H1 (cell line): Measurements from ENCODE around the gene TMEM169. TPM values are rescaled to one million over a fixed set of nuclear protein-coding genes. Genes with fewer than 3 reads are reported as not detected.

ENCODE experiments used
- CTCF ChIA-PET: fragments of 300-600 bp; sonication (Branson Sonifier 250); formaldehyde crosslinking; loops from one replicate; lab custom pipeline; 2021; ENCODE audit not compliant: partially characterized antibody; lab: Charles Lee
- POLR2A ChIA-PET: fragments of 300-600 bp; sonication (Branson Sonifier 250); formaldehyde crosslinking; loops from one replicate; lab custom pipeline; 2021; ENCODE audit warnings: inconsistent platforms; ENCODE audit not compliant: partially characterized antibody; lab: Charles Lee
- DNase-seq, 2 experiments: peaks; one replicate each; pipeline versions ENCODE4 v3.0.0 to v3.0.0-alpha.2; 2010 to 2022; ENCODE audit warnings: low spot score in 2 of 2, low read depth in 1 of 2, mixed read lengths in 1 of 2
- FAIRE-seq: peaks from 2 replicates; lab custom pipeline; 2011; peaks lifted over from hg19 to GRCh38; lab: Jason Lieb, UNC
- H2AFZ ChIP-seq: 2 replicates; pipeline ENCODE4 v1.8.1; 2012; ENCODE audit warnings: low read length, inconsistent platforms
- H2AK5ac ChIP-seq: 2 replicates; pipeline ENCODE4 v1.6.1; 2013; ENCODE audit warnings: low read depth, low read length
- H2BK120ac ChIP-seq: replicated peaks from 2 replicates; pipeline ENCODE3; 2013; ENCODE audit warnings: low read depth, low read length, inconsistent platforms
- H2BK12ac ChIP-seq: 2 replicates; pipeline ENCODE4 v1.6.1; 2013; ENCODE audit warnings: low read depth, low read length
- H2BK15ac ChIP-seq: 2 replicates; pipeline ENCODE4 v1.6.1; 2013; ENCODE audit warnings: low read length
- H2BK20ac ChIP-seq: 2 replicates; pipeline ENCODE4 v1.6.1; 2013; ENCODE audit warnings: low read length
- H2BK5ac ChIP-seq: 2 replicates; pipeline ENCODE4 v1.6.1; 2013; ENCODE audit warnings: low read depth, low read length
- H3K14ac ChIP-seq: 2 replicates; pipeline ENCODE4 v1.6.1; 2013; ENCODE audit warnings: inconsistent platforms; ENCODE audit not compliant: insufficient read length
- H3K18ac ChIP-seq: 2 replicates; pipeline ENCODE4 v1.6.1; 2013; ENCODE audit warnings: low read length; ENCODE audit errors: extremely low read depth
- H3K23ac ChIP-seq: 2 replicates; pipeline ENCODE4 v1.6.1; 2013; ENCODE audit warnings: inconsistent platforms; ENCODE audit not compliant: insufficient read length
- H3K23me2 ChIP-seq: 2 replicates; pipeline ENCODE4 v1.6.1; 2013; ENCODE audit warnings: low read depth, low read length
- H3K27ac ChIP-seq: 2 replicates; pipeline ENCODE4 v1.6.1; 2011; ENCODE audit warnings: low read depth, low read length, inconsistent platforms
- H3K27me3 ChIP-seq, 4 experiments: replicated peaks in 1 of 4; 1 replicate in 1 of 4; 2 replicates in 3 of 4; pipeline versions ENCODE4 v1.6.1 to v1.8.1; 2011 to 2013; ENCODE audit warnings: low read length in 3 of 4, mild to moderate bottlenecking in 3 of 4, inconsistent platforms in 2 of 4, mixed read lengths in 2 of 4, moderate library complexity in 1 of 4; ENCODE audit not compliant: control insufficient read depth in 3 of 4, insufficient read depth in 3 of 4; ENCODE audit errors: extremely low read depth in 1 of 4
- H3K36me3 ChIP-seq, 4 experiments: 2 replicates each; pipeline versions ENCODE4 v1.6.1 to v1.8.1; 2011 to 2013; ENCODE audit warnings: mild to moderate bottlenecking in 4 of 4, low read length in 3 of 4, moderate library complexity in 2 of 4, control low read depth in 1 of 4, inconsistent platforms in 1 of 4; ENCODE audit not compliant: insufficient read depth in 4 of 4, control insufficient read depth in 2 of 4
- H3K4ac ChIP-seq: replicated peaks from 2 replicates; pipeline ENCODE3; 2013; ENCODE audit warnings: low read length, low read depth, mixed read lengths, inconsistent platforms; ENCODE audit not compliant: insufficient read length
- H3K4me1 ChIP-seq, 4 experiments: replicated peaks in 1 of 4; 1 replicate in 1 of 4; 2 replicates in 3 of 4; pipeline versions ENCODE4 v1.6.1 to v1.8.1; 2011 to 2013; ENCODE audit warnings: low read length in 3 of 4, inconsistent platforms in 2 of 4, mixed read lengths in 1 of 4; ENCODE audit not compliant: insufficient read depth in 4 of 4, control insufficient read depth in 3 of 4
- H3K4me2 ChIP-seq, 2 experiments: 2 replicates each; pipeline versions ENCODE4 v1.6.1 to v1.8.1; 2011 to 2013; ENCODE audit warnings: low read depth in 2 of 2, low read length in 2 of 2, control low read depth in 1 of 2, inconsistent platforms in 1 of 2, mild to moderate bottlenecking in 1 of 2; ENCODE audit not compliant: insufficient read depth in 1 of 2
- H3K4me3 ChIP-seq, 4 experiments: fragments of 200-600, 300-600 bp in 1 of 4; sonication (generic), shearing (Covaris generic), sonication (Bioruptor Twin) in 1 of 4; 2 replicates each; pipeline versions ENCODE4 v1.5.1 to v1.8.1; 2011 to 2016; ENCODE audit warnings: low read length in 4 of 4, low read depth in 3 of 4, control low read depth in 2 of 4, inconsistent platforms in 2 of 4, mild to moderate bottlenecking in 2 of 4, mixed read lengths in 1 of 4, moderate library complexity in 1 of 4; ENCODE audit not compliant: insufficient read depth in 2 of 4; ENCODE audit errors: extremely low read depth in 1 of 4
- H3K56ac ChIP-seq: replicated peaks from 2 replicates; pipeline ENCODE3; 2013; ENCODE audit warnings: low read depth, mild to moderate bottlenecking, mixed read lengths, low read length, inconsistent platforms; ENCODE audit not compliant: insufficient read length
- H3K79me1 ChIP-seq: 2 replicates; pipeline ENCODE4 v1.6.1; 2013; ENCODE audit warnings: low read depth, low read length, control low read depth
- H3K79me2 ChIP-seq, 2 experiments: 2 replicates each; pipeline versions ENCODE4 v1.6.1 to v1.8.1; 2012 to 2013; ENCODE audit warnings: low read length in 2 of 2, mild to moderate bottlenecking in 2 of 2, inconsistent platforms in 1 of 2; ENCODE audit not compliant: insufficient read depth in 2 of 2, control insufficient read depth in 1 of 2
- H3K9ac ChIP-seq, 4 experiments: replicated peaks in 1 of 4; 1 replicate in 1 of 4; 2 replicates in 3 of 4; pipeline versions ENCODE4 v1.6.1 to v1.8.1; 2011 to 2013; ENCODE audit warnings: low read depth in 3 of 4, low read length in 3 of 4, control low read depth in 2 of 4, mild to moderate bottlenecking in 2 of 4, moderate library complexity in 2 of 4, inconsistent platforms in 1 of 4; ENCODE audit errors: extremely low read depth in 1 of 4
- H3K9me3 ChIP-seq, 2 experiments: 2 replicates each; pipeline versions ENCODE4 v1.6.1 to v1.8.1; 2012 to 2013; ENCODE audit warnings: mild to moderate bottlenecking in 2 of 2, moderate library complexity in 2 of 2, control low read depth in 1 of 2, inconsistent platforms in 1 of 2, low read depth in 1 of 2, low read length in 1 of 2, mixed read lengths in 1 of 2; ENCODE audit not compliant: insufficient read depth in 2 of 2
- H4K20me1 ChIP-seq, 2 experiments: replicated peaks in 1 of 2; 2 replicates each; pipeline versions ENCODE3 to v1.8.1; 2011 to 2013; ENCODE audit warnings: inconsistent platforms in 2 of 2, low read length in 2 of 2, mild to moderate bottlenecking in 1 of 2; ENCODE audit not compliant: insufficient read depth in 2 of 2, control insufficient read depth in 1 of 2
- H4K5ac ChIP-seq: 2 replicates; pipeline ENCODE4 v1.6.1; 2013; ENCODE audit warnings: low read length, low read depth, mixed read lengths, inconsistent platforms; ENCODE audit not compliant: insufficient read length
- H4K8ac ChIP-seq: 2 replicates; pipeline ENCODE4 v1.8.0; 2013; ENCODE audit warnings: mild to moderate bottlenecking, moderate library complexity, low read length, inconsistent platforms; ENCODE audit not compliant: insufficient read depth; ENCODE audit errors: extremely low read depth
- H4K91ac ChIP-seq: replicated peaks from 2 replicates; pipeline ENCODE3; 2013; ENCODE audit warnings: low read length, mixed read lengths, inconsistent platforms; ENCODE audit not compliant: insufficient read length
- CEBPB ChIP-seq: IDR thresholded peaks from 2 replicates; pipeline ENCODE4 v1.6.1; 2012; ENCODE audit warnings: low read depth, low read length
- HDAC6 ChIP-seq: IDR thresholded peaks from one replicate; pipeline ENCODE4 v1.7.1; 2012; ENCODE audit warnings: low read depth, mild to moderate bottlenecking, inconsistent platforms, low read length, moderate library complexity
- WGBS, 2 experiments: shearing (Covaris generic) in 1 of 2; methylation state at CpG; one replicate each; pipeline versions ENCODE4 v1.1.6 to v1.1.7; 2013 to 2015; ENCODE audit warnings: low lambda C conversion rate in 2 of 2, mixed read lengths in 2 of 2, inconsistent platforms in 1 of 2, low coverage in 1 of 2, missing lambda C conversion rate in 1 of 2; ENCODE audit not compliant: insufficient replicate concordance in 2 of 2, insufficient coverage in 1 of 2, insufficient read length in 1 of 2; ENCODE audit errors: extremely low coverage in 1 of 2, missing lambda C conversion rate in 1 of 2; 5-methylcytosine and 5-hydroxymethylcytosine counted together
- polyA plus RNA-seq, 7 experiments: library from polyadenylated mRNA; depleted of rRNA in 3 of 7; stranded (reverse) in 5 of 7; unstranded in 2 of 7; fragments of >200 nt in 5 of 7; fragments of 200-250 nt in 2 of 7; gene quantifications; 1 replicate in 5 of 7; 2 replicates in 1 of 7; 4 replicates in 1 of 7; pipeline versions ENCODE4 v1.2.1 to v1.2.3, GENCODE V29; 2011 to 2013; ENCODE audit warnings: missing spikeins in 2 of 7, mixed read lengths in 2 of 7
- total RNA-seq: library from RNA; stranded (reverse); fragmentation: NEBNext Ultra II Directional; extraction: Animal tissue kit (Norgen Biotek cat#: 25700); gene quantifications from 2 replicates; pipeline ENCODE4 v1.2.1, GENCODE V29; 2021

TMEM169 gene
- total and polyA plus RNA-seq, 2 of the 8 experiments (the other 6 are each of a cell fraction or from before 2014, with no cell fraction given), result 0.41 to 2.4 TPM

DNA sequence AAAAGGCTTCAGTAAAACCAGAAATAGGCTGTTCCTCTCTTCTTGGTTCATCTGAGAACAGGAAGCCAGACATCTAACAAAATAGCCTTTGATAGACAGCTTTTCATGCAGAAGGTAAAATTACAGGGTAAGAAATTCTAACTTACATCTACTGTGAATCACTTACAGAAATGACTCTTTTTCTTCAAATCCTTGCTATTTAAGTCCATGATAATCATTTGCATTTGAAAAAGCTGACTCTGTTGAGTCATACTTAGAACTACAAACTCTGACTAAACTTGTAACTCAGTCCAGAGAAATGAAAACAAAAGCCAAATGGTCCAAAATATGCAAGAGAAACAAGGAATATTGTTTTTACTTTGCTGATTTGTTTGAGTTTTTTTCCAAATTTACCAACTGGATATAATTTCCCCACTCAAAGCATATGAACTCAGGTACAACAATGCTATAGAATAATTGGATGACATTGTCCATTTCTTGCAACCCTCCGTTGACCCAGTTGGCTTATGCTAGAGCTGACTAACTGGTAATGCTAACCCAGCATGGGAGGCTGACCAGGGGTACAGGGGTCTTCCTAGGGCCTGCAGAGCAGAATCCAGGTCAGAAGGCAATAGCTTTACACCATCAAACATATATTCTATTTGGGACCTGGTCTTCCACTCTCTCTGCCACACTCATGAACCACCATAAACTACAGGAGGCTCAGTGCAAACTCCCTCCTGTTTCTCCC, 49.6 kb upstream of the TMEM169 start:
- H3K79me2 ChIP-seq, result no peaks in the 10 kb centered on the region
- TF ChIP-seq CEBPB, result no peak
- TF ChIP-seq HDAC6, result no peak
- H3K79me1 ChIP-seq, result no peaks in the 10 kb centered on the region
- H3K18ac ChIP-seq, result no peak overlapping the region
- peaks cover 2% of the 10 kb centered on the region; the same call in 1 of the 2 replicates for H3K23me2 ChIP-seq
- H4K8ac ChIP-seq, result no peak overlapping the region
- H3K4ac ChIP-seq, result no peak overlapping the region
- no peak overlapping the region for H2BK12ac ChIP-seq
- peaks cover 0 to 5% (median 3%) of the 10 kb centered on the region in 4 experiments; a peak in 3 of 8 replicates for H3K36me3 ChIP-seq
- H3K27me3 ChIP-seq, result no peaks in the 10 kb centered on the region
- no peak overlapping the region for H2BK120ac ChIP-seq
- H2BK15ac ChIP-seq, result no peak overlapping the region
- no peaks in the 10 kb centered on the region for H3K9me3 ChIP-seq
- H3K56ac ChIP-seq, result no peak overlapping the region
- FAIRE-seq (no peak), DNase-seq (no peak)
- H2BK20ac ChIP-seq, result no peak overlapping the region
- POLR2A ChIA-PET, result interaction anchor here (0.7 to 1.5 kb wide), 3 partner anchors 9 to 25 kb away, joined by 3 to 6 read pairs (median 4); no protein-coding TSS in a partner anchor
- no peak overlapping the region for H3K14ac ChIP-seq
- peaks cover 0 to 3% (median 0%) of the 10 kb centered on the region in 4 experiments; a peak in 1 of 7 replicates for H3K4me1 ChIP-seq
- H2AFZ ChIP-seq, result no peak overlapping the region
- no peak overlapping the region for H3K23ac ChIP-seq
- no peak overlapping the region for H3K4me2 ChIP-seq
- no peak overlapping the region for H4K5ac ChIP-seq
- no peak overlapping the region for H2BK5ac ChIP-seq
- H4K20me1 ChIP-seq, result peaks cover 0 to 4% of the 10 kb centered on the region in 2 experiments
- no peak overlapping the region for H2AK5ac ChIP-seq
- WGBS, 2 experiments, result 82% methylated on average over 1 of the region's 1 CpG; no CpG with 5 or more reads in 1 of the 2 experiments
- H3K9ac ChIP-seq, result no peak overlapping the region
- H3K4me3 ChIP-seq, result no peak overlapping the region
- no peak overlapping the region for H3K27ac ChIP-seq
- CTCF ChIA-PET, result interaction anchor here (0.8 to 11.7 kb wide), 7 partner anchors 12 to 87 kb away, joined by 3 to 165 read pairs (median 13); no protein-coding TSS in a partner anchor
- no peak overlapping the region for H4K91ac ChIP-seq
